A673 (cell line): ENCODE results near the gene NHERF2.

ENCODE experiments used
- EZH2 ChIP-seq: fragments of 200-600 bp; sonication (generic); IDR thresholded peaks from 2 replicates; pipeline ENCODE4 v1.6.1; 2017; ENCODE audit warnings: borderline replicate concordance, low read depth, mild to moderate bottlenecking, mixed read lengths, antibody characterized with exemption, low read length; ENCODE audit not compliant: poor library complexity, severe bottlenecking
- TF ChIP-seq, protein P1 (sequence below): fragments of 300-800, 200-600 bp; sonication (generic); conservative IDR thresholded peaks from 2 replicates; pipeline ENCODE4 v1.5.1; 2017; ENCODE audit warnings: low read depth, mild to moderate bottlenecking, antibody characterized with exemption, low read length, moderate library complexity, mixed read lengths

- TF ChIP-seq, protein P1, sequence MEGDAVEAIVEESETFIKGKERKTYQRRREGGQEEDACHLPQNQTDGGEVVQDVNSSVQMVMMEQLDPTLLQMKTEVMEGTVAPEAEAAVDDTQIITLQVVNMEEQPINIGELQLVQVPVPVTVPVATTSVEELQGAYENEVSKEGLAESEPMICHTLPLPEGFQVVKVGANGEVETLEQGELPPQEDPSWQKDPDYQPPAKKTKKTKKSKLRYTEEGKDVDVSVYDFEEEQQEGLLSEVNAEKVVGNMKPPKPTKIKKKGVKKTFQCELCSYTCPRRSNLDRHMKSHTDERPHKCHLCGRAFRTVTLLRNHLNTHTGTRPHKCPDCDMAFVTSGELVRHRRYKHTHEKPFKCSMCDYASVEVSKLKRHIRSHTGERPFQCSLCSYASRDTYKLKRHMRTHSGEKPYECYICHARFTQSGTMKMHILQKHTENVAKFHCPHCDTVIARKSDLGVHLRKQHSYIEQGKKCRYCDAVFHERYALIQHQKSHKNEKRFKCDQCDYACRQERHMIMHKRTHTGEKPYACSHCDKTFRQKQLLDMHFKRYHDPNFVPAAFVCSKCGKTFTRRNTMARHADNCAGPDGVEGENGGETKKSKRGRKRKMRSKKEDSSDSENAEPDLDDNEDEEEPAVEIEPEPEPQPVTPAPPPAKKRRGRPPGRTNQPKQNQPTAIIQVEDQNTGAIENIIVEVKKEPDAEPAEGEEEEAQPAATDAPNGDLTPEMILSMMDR = no peak
- TF ChIP-seq EZH2 = no peak
Measured at GRCh38 chr16:2037647-2038381, 11.1 kb downstream of the NHERF2 start.
